ENCODE results near the gene PARD3B. TPM values are rescaled to one million over a fixed set of nuclear protein-coding genes. Genes with fewer than 3 reads are reported as not detected.

The PARD3B gene
- total and polyA plus RNA-seq, 2 of the 13 experiments (the other 11 are each of a cell fraction or from before 2014, with no cell fraction given) = 0.71 to 2.3 TPM

DNA sequence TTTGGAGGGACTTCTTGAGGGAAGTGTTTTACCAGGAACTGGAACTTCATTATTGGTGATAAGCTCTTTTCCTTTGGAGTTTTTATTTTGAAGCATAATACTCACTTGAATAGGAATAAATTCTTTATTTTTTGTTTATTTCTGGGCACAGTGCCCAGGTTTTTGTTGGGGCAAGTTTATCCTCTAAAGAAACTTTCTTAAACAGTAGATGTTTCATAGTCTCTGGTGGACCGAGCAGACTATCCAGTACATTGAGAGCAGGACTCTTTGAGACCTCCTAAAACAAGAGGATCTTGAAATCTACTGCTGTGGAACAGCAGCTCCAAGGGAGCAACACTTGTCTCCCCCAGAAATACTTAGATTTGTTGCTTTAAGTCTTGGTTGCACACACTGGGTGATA lies 109.4 kb downstream of the PARD3B start:
- Histone ChIP-seq H3K36me3 (replicated peaks in 1 of 2; ENCODE audit: control insufficient read depth in 1 of 2, insufficient read depth in 2 of 2, low read length in 2 of 2) (no peaks in the 10 kb centered on the region), H3K79me2 (ENCODE audit: insufficient read depth, low read length) (no peaks in the 10 kb centered on the region), H4K20me1 (ENCODE audit: insufficient read depth, low read length) (no peaks in the 10 kb centered on the region), H3K4me1 (ENCODE audit: insufficient read depth, low read length) (no peaks in the 10 kb centered on the region), H3K9me3 (ENCODE audit: low read length) (peaks cover 67% of the 10 kb centered on the region), H2AFZ (ENCODE audit: low read length) (no peak overlapping the region), H3K4me3 (replicated peaks in 1 of 3; ENCODE audit: insufficient read depth in 1 of 3, low read depth in 2 of 3, low read length in 3 of 3) (no peak overlapping the region), H3K27me3 (ENCODE audit: control insufficient read depth in 1 of 2, insufficient read depth in 2 of 2, low read length in 2 of 2) (no peaks in the 10 kb centered on the region), H3K4me2 (ENCODE audit: low read depth, low read length) (no peak overlapping the region), H3K27ac (ENCODE audit: extremely low read length, insufficient read depth, low read length) (no peak overlapping the region), H3K9ac (ENCODE audit: insufficient read depth, low read depth, low read length) (no peak overlapping the region)
- DNase-seq (ENCODE audit: low spot score) = no peak
- FAIRE-seq = no peak
- ATAC-seq = no peak
- intact Hi-C loops (cut with micrococcal nuclease; ENCODE audit: unreplicated experiment) (no loop called here), in situ Hi-C loops (cut with HindIII; ENCODE audit: extremely low pct_ligation_motif_present, low pct_unique_long_range_greater_than_20kb) (no loop called here)
- ChIA-PET CTCF (ENCODE audit: low intra/inter-chr PET ratio, low total read pairs) (no interaction called here), POLR2A (no interaction called here)
- TF ChIP-seq KDM3A (CRISPR knock-in tag; IDR thresholded peaks at IDR 0.05; ENCODE audit: low read depth) (no peak), CCDC6 (CRISPR knock-in tag; IDR thresholded peaks at IDR 0.05) (no peak), FOXA3 (CRISPR knock-in tag; IDR thresholded peaks at IDR 0.05) (no peak), TRIM24 (CRISPR knock-in tag; IDR thresholded peaks at IDR 0.05) (no peak), ZNF703 (CRISPR knock-in tag; IDR thresholded peaks at IDR 0.05; ENCODE audit: borderline replicate concordance) (no peak)
- TF ChIP-seq, protein P1, sequence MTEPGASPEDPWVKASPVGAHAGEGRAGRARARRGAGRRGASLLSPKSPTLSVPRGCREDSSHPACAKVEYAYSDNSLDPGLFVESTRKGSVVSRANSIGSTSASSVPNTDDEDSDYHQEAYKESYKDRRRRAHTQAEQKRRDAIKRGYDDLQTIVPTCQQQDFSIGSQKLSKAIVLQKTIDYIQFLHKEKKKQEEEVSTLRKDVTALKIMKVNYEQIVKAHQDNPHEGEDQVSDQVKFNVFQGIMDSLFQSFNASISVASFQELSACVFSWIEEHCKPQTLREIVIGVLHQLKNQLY (CRISPR knock-in tag; IDR thresholded peaks at IDR 0.05) = no peak
- WGBS (ENCODE audit: low lambda C conversion rate) = 56% methylated on average over 1 of the region's 1 CpG
- no TSS peak for BruUV-seq (replicated peaks)

- CTCF ChIA-PET (ENCODE audit: low intra/inter-chr PET ratio, low total read pairs) = no interaction called here
- H3K4me2 ChIP-seq (ENCODE audit: low read depth, low read length) = no peak overlapping the region
- 58% methylated on average over 2 of the region's 2 CpGs for WGBS (ENCODE audit: low lambda C conversion rate)
- BruUV-seq (replicated peaks) = no TSS peak
- TF ChIP-seq FOXO1 (CRISPR knock-in tag; IDR thresholded peaks at IDR 0.05) (no peak), HINFP (CRISPR knock-in tag; IDR thresholded peaks at IDR 0.05; ENCODE audit: low read depth) (no peak), CEBPB (IDR thresholded peaks at IDR 0.05; ENCODE audit: borderline replicate concordance, low read depth, low read length) (peak; percentile 67; the same call in 1 of the 2 replicates), ZNF713 (CRISPR knock-in tag; IDR thresholded peaks at IDR 0.05) (no peak)
- intact Hi-C loops (cut with micrococcal nuclease; ENCODE audit: unreplicated experiment) = no loop called here
- no peaks in the 10 kb centered on the region for H4K20me1 ChIP-seq (ENCODE audit: insufficient read depth, low read length)
- H3K4me1 ChIP-seq (ENCODE audit: insufficient read depth, low read length) = no peaks in the 10 kb centered on the region
- DNase-seq (ENCODE audit: low spot score) (no peak), ATAC-seq (no peak), FAIRE-seq (no peak)
- no peak overlapping the region for H3K27ac ChIP-seq (ENCODE audit: extremely low read length, insufficient read depth, low read length)
- H3K9me3 ChIP-seq (ENCODE audit: low read length) = peaks cover 70% of the 10 kb centered on the region
- H2AFZ ChIP-seq (ENCODE audit: low read length) = no peak overlapping the region
- no peaks in the 10 kb centered on the region for H3K27me3 ChIP-seq (ENCODE audit: control insufficient read depth in 1 of 2, insufficient read depth in 2 of 2, low read length in 2 of 2)
- in situ Hi-C loops (cut with HindIII; ENCODE audit: extremely low pct_ligation_motif_present, low pct_unique_long_range_greater_than_20kb) = no loop called here
- POLR2A ChIA-PET = no interaction called here
- H3K9ac ChIP-seq (ENCODE audit: insufficient read depth, low read depth, low read length) = no peak overlapping the region
- no peaks in the 10 kb centered on the region for H3K36me3 ChIP-seq (replicated peaks in 1 of 2; ENCODE audit: control insufficient read depth in 1 of 2, insufficient read depth in 2 of 2, low read length in 2 of 2)
- H3K4me3 ChIP-seq (replicated peaks in 1 of 3; ENCODE audit: insufficient read depth in 1 of 3, low read depth in 2 of 3, low read length in 3 of 3) = no peak overlapping the region
- no peaks in the 10 kb centered on the region for H3K79me2 ChIP-seq (ENCODE audit: insufficient read depth, low read length)
Observed at GRCh38 chr2:204655101-204655500, 109.8 kb downstream of the PARD3B start.

All from HepG2 (cell line).